Renal cortical epithelial cell (primary cell): ENCODE results near the gene BCL2L2. TPM values are rescaled to one million over a fixed set of nuclear protein-coding genes. Genes with fewer than 3 reads are reported as not detected.

Source experiments
- DNase-seq: peaks from one replicate; pipeline ENCODE4 v3.0.0-alpha.2; 2011; ENCODE audit warnings: low read depth
- total RNA-seq: library from RNA; depleted of rRNA; stranded (reverse); fragments of >200 nt; gene quantifications from 2 replicates; pipeline ENCODE4 v1.2.3, GENCODE V29; 2014

Gene BCL2L2
- total RNA-seq, 1 donor from 2014 or later = 14.7 TPM

DNA sequence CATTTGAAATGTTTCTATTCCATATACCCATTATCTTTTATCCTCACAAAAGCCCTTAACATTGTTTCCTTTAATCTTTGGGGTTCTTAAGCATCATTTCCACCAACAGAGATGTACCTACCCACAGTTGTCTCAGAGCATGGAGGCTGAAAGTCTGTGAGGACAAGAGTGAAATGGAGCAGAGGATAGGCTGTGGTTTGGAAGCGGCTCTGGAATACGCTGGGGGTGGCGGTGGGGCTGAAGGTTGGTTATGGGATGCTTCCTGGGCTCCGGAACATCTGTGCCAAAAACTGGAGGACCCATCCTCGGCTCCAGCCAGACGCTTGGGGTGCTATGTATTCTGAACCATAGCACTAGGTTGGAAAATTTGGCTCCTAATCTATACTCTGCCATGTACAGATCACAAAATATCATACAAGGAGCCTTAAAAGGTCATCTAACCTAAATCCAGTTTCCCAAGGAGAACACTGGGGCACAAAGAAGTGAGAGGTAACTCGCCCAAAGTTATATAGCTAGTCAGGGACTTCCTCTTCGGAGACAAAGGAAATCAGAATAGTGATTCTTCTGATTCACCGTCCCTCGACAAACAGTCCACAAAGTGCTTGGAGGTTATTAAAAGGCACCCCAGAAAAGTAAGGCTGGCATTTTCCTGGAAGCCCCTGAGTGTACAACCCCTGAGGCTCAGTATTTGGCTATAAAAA, 6.5 kb upstream of the BCL2L2 start:
- no peak for DNase-seq

DNA sequence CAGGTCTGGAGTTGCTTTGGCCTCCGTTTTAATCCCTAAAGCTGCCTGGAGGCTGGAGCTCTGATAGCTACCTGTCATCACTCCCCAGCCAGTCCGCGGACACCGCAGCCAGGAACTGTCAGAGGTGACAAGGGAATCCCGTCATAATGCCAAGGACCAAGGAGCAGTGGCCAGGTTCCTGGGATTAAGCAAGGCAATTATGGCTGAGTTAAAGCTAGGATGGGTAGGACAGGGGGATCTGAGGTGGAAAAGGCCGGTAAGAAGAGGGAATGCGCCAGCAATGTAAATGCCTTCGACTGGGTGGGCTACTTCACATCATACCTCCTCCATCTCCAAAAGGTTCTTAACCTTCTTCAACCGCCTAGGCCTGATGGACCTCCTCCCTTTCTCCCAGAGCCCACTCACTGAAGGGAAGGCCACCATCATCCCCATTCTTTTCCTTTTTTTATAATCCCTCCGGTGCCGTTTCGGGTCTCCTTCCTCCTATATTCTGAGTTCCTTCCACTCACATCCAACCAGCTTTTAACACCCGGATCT, 5.9 kb upstream of the BCL2L2 start:
- no peak for DNase-seq

DNA sequence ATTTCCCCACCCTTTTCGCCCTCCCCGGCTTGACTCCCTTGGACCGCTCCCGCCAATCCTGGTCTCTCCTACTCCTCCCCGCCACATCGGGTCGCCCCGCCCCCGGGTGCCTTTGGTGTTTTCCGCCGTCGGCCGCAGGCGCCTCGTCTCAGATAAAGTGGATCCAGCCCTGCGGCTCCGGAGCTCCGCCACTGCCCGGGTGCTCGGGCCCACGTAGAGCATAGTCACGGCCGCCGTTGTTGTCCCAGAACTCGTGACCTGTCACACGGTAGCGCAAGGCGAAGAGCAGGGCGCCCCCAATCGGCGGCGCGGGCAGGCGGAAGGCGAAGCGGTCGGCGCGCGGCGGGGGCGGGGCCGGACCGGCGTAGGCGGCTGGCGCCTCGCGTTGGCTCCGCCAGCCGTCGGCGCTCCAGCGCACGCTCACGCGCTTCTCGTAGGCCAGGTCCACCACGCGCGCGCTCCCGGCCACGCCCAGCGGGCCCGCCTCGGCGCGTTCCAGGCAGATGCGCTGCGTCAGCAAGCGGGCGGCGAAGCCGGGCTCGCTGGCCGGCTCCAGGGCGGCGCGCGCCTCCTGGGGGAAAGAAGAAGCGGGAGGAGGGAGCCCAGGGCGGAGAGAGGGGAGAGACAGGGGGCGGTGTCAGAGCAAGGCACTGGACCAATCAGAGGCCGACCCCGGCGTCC, 5.2 kb upstream of the BCL2L2 start:
- peak; percentile 91 for DNase-seq

DNA sequence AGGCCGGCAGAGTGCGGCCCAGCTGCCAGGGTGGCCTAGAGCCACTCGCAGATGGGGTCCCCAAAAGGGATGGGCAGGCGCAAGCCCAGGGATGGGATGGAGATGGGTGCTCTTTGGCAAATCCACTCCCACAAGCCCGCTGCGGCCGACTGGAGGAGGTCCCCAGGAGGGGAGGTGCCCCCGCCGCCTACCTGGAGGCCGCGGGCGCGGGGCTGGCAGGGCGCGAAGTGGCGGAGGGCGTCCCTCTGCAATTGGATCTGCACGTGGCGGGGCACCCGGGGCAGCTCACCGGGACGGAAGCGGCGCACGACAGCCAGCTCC, 4.7 kb upstream of the BCL2L2 start:
- no peak for DNase-seq

DNA sequence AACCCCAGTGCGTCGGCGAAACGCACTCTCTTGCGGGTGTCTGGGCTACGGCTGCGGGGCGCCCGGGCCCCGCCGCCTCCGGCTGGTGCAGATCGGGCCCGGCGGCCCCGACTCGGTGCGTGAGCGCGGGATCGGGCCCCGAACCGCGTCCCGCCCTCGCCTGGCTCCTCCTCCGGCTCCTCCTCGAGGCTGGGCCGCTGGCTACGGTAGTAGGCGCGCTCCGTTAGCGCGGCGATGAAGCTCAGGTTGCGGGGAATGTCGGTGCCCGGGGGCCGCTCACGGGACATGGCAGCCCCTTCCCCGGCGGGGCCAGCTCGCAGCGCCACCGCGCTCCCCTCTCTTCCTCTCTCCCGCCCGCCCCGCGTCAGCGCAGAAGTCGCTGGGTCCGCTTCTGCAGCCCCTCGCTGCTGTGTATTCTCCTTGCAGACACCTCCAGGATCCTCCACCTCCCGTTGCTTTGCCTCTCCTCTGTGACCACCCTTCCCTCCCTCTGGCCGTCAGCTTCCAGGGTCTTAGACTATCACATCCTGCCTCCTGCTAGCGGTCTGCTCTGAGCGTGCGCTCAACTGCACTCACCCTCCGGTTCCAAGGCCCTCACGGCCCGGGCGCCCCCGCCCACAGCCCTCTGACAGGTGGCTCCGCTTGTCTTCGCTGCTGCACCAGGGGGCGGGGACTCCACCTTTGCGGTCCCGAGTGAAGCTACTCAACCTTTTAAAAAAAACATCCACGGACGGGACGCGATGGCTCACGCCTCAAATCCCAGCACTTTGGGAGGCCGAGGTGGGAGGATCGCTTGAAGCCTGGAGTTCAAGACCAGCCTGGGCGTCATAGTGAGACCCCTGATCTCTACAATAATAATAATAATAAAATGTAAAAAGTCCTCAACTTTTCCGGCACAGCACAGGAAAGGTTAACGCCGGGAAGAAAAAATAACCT, 4.1 kb upstream of the BCL2L2 start, which contains the start of gene PPP1R3E:
TSS of gene PPP1R3E (minus strand) at position 570 of the 936 bp plus-strand sequence. CDS start at position 287, 283 bp downstream.
- peak; percentile 28 for DNase-seq

- DNase-seq = no peak
These were observed 505 bp downstream of the BCL2L2 start for GRCh38 chr14:23307146-23307530.

GRCh38 chr14:23307687-23308644, 1.3 kb downstream of the BCL2L2 start:
- DNase-seq = no peak

DNA sequence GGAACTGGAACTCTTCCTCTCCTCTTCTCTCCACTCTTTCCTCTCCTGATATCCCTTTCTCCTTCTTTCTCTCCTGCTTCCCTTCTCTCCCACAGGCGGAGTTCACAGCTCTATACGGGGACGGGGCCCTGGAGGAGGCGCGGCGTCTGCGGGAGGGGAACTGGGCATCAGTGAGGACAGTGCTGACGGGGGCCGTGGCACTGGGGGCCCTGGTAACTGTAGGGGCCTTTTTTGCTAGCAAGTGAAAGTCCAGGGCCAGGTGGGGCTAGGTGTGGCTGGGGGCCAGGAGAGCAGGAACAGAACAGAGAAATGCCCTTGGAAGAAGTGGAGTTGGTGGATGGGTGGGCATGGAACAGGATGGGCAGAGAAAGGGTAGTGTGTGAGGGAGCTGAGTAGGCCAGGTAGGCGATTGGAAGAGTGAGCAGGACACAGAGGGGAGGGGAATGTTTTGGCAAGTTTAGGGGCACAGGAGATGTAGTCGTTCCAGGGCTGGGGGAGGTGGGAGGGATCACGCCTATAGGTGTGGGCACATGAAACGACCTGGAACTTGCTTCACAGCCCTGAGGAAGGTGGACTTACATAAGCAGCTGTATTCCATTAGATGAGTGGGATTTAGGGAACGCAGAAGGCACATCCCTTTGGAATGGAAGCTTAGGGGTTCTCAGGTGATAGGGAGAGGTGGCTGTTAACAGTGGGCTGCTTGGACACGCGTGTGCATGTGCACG, 2.2 kb downstream of the BCL2L2 start:
- DNase-seq = no peak

GRCh38 chr14:23310546-23310945, 3.9 kb downstream of the BCL2L2 start:
- no peak for DNase-seq

- no peak for DNase-seq
These were observed 9.7 kb downstream of the BCL2L2 start for GRCh38 chr14:23316300-23316699.

GRCh38 chr14:23319746-23320583, 13.3 kb downstream of the BCL2L2 start:
- DNase-seq = no peak

DNA sequence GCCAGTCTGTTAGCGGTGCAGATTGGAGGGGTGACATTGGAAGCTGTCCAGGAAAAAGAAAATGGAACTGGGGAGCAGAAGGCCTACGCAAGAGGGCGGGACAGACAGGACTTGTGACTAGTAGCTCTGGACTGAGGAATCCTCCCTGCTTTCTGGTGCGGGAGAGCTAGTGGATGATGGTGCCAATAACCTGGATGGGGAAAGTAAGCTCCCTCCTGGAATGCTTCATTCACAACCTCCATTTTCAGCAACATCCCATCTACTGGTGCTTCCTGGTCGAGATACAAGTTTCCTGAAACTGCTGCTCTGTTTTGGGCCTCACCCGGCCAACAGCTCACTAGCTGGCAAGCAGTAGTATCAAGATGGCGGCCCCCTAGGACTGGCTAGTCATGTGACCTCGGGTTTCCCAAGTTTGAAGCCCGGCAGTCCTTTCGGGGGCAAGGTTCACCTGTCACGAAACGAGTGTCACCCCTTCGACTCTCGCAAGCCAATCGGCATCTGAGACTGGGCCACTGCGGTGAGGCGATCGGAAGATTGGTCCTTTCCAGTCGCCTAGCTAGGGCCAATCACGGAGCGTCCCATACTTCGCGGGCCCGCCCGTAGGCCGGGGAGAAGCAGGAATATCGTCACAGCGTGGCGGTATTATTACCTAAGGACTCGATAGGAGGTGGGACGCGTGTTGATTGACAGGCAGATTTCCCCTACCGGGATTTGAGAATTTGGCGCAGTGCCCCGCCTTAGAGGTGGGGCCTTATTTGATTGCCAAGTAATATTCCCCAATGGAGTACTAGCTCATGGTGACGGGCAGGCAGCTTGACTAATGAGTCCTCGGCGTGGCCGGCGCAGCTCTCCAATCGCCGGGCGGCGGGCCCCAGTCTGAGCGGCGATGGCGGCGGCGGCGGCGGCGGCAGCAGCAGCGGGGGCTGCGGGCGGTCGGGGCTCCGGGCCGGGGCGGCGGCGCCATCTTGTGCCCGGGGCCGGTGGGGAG, 14.2 kb downstream of the BCL2L2 start, which contains the start of gene PABPN1:
TSS of gene PABPN1 (plus strand) at position 874 of the 988 bp plus-strand sequence. CDS start at position 887, 13 bp downstream.
- peak; percentile 99 for DNase-seq

- DNase-seq = peak; percentile 41
These were observed 15.2 kb downstream of the BCL2L2 start for GRCh38 chr14:23321572-23322547.

- DNase-seq = no peak
These were observed 16.2 kb downstream of the BCL2L2 start for GRCh38 chr14:23322568-23323517.

DNA sequence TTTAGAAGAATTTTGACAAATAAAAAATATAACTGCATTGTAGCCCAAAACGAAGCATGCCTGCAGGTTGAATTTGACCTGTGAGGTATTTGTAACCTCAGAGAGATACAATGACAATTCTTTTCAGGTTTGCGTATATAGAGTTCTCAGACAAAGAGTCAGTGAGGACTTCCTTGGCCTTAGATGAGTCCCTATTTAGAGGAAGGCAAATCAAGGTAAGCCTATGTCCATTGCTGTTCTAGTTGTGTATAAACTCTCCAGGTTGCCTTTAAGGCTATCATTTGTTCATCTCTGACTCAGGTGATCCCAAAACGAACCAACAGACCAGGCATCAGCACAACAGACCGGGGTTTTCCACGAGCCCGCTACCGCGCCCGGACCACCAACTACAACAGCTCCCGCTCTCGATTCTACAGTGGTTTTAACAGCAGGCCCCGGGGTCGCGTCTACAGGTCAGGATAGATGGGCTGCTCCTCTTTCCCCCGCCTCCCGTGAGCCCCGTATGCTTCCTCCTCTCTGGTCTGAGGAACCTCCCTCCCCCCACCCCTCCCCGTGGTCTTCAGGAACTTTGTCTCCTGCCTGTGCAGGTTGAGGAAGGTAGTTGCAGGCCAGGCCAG, 17.3 kb downstream of the BCL2L2 start:
- no peak for DNase-seq
